Body of pancreas (tissue), 4 donors: ENCODE data around the gene AVL9. TPM values are rescaled to one million over a fixed set of nuclear protein-coding genes. Genes with fewer than 3 reads are reported as not detected.
"Not testable (repeated sequence)": the region's sequence is repeated elsewhere in the genome, so short reads cannot be mapped to it uniquely, and the experiment has no call there.

ENCODE experiments used
- ATAC-seq: fragments of 150-250 bp; one replicate; pipeline ENCODE4 v1.9.1; 2016
- DNase-seq, 4 donors: peaks; one replicate each; pipeline ENCODE4 v3.0.0-alpha.2; 2019
- H3K27ac ChIP-seq, 4 donors: fragments of 200-600 bp; sonication (generic); 1 replicate in 3 of 4; 2 replicates in 1 of 4; pipeline versions ENCODE4 v1.5.1 to v1.6.1; 2016 to 2019; ENCODE audit warnings: mild to moderate bottlenecking in 1 of 4, mixed read lengths in 1 of 4, moderate library complexity in 1 of 4
- H3K27me3 ChIP-seq, 2 donors: fragments of 200-600 bp; sonication (generic); one replicate each; pipeline ENCODE4 v1.6.0; 2016; ENCODE audit warnings: mild to moderate bottlenecking in 1 of 2
- H3K36me3 ChIP-seq, 2 donors: fragments of 200-600 bp; sonication (generic); replicated peaks in 1 of 2; 2 replicates each; pipeline ENCODE4 v1.5.1; 2016; ENCODE audit warnings: low read depth in 2 of 2; ENCODE audit not compliant: insufficient read depth in 1 of 2
- H3K4me1 ChIP-seq: fragments of 200-600 bp; sonication (generic); one replicate; pipeline ENCODE4 v1.6.0; 2016
- H3K4me3 ChIP-seq, 2 donors: fragments of 200-600 bp; sonication (generic); 1 replicate in 1 of 2; 2 replicates in 1 of 2; pipeline ENCODE4 v1.5.1; 2016 to 2019
- H3K9me3 ChIP-seq, 3 donors: fragments of 200-600 bp; sonication (generic); 1 replicate in 2 of 3; 2 replicates in 1 of 3; pipeline ENCODE4 v1.5.1; 2016
- POLR2A ChIP-seq, 3 donors: fragments of 450-650 bp; IDR thresholded peaks; one replicate each; pipeline ENCODE4 v1.6.1; 2016; ENCODE audit warnings: antibody characterized with exemption in 3 of 3, mild to moderate bottlenecking in 2 of 3
- WGBS, 2 donors: methylation state at CpG; one replicate each; pipeline ENCODE4 v1.1.5; 2017; 5-methylcytosine and 5-hydroxymethylcytosine counted together
- intact Hi-C: fragments of 100-400 bp; cut with DNase I; formaldehyde crosslinking; loops from one replicate; pipeline ENCODE4 v1.15.1; 2023
- total RNA-seq, 2 donors: library from RNA; depleted of rRNA; stranded (reverse); fragments of >200 nt; gene quantifications; one replicate each; pipeline ENCODE4 v1.1.0, GENCODE V29; 2016
- TF ChIP-seq, protein P1 (sequence below), 7 experiments: fragments of 450-650 bp in 4 of 7; fragments of 200-600 bp in 3 of 7; sonication (generic) in 3 of 7; IDR thresholded peaks; one replicate each; pipeline ENCODE4 v1.5.1; 2016 to 2019; ENCODE audit warnings: antibody characterized with exemption in 7 of 7

Gene AVL9
- total RNA-seq, 2 donors from 2014 or later: 15.3 to 19.8 TPM

DNA sequence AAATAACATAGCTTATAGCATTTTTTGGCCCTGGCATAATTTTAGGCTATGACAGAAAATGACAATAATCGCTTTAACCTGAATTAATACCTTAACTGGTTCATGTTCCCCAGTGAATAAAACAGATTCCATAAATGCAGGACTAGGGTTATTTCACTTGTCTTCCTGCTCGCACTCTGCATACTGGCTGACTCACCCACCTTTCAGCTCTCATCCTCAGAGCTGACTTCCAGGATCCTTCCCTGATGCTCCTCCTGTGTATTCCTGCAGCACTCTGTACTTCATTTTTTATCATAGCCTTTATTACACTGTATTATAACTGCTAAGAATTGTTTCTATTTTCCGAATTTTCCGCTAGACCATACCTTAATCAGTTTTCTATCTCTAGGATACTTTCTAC lies 123.7 kb downstream of the AVL9 start:
- TF ChIP-seq, protein P1, sequence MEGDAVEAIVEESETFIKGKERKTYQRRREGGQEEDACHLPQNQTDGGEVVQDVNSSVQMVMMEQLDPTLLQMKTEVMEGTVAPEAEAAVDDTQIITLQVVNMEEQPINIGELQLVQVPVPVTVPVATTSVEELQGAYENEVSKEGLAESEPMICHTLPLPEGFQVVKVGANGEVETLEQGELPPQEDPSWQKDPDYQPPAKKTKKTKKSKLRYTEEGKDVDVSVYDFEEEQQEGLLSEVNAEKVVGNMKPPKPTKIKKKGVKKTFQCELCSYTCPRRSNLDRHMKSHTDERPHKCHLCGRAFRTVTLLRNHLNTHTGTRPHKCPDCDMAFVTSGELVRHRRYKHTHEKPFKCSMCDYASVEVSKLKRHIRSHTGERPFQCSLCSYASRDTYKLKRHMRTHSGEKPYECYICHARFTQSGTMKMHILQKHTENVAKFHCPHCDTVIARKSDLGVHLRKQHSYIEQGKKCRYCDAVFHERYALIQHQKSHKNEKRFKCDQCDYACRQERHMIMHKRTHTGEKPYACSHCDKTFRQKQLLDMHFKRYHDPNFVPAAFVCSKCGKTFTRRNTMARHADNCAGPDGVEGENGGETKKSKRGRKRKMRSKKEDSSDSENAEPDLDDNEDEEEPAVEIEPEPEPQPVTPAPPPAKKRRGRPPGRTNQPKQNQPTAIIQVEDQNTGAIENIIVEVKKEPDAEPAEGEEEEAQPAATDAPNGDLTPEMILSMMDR (IDR thresholded peaks at IDR 0.05): no peak
- TF ChIP-seq POLR2A (IDR thresholded peaks at IDR 0.05): no peak
- intact Hi-C loops: no loop called here
- H3K9me3 ChIP-seq: no peaks in the 10 kb centered on the region
- no peaks in the 10 kb centered on the region for H3K4me1 ChIP-seq
- DNase-seq: no peak
- no peaks in the 10 kb centered on the region for H3K27me3 ChIP-seq
- no peak for ATAC-seq
- H3K4me3 ChIP-seq: no peak overlapping the region
- H3K27ac ChIP-seq: no peak overlapping the region
- H3K36me3 ChIP-seq: no peaks in the 10 kb centered on the region
- WGBS, 2 donors: 94 to 96% methylated on average over 4 of the region's 4 CpGs

DNA sequence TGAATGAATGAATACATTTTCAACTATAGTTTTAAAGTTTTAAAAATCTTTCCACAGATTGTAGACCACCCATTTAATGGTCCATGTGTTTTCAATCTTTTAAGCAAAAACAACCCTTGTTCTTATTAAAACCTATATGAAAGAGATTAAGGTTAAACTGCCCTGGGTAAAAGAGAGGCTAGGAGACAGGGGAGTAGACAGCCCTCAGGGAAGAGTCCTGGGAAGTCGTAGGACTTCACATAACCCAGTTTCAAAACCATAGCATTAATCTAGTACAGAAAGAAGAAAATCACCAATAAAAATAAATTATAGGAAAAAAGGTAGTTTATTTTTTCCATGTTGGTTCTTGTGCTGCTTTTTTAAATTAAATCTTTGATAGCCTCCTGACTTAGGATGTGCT lies 124.1 kb downstream of the AVL9 start:
- WGBS, 2 donors: 89 to 91% methylated on average over 1 of the region's 1 CpG
- ATAC-seq, H3K4me1 ChIP-seq, H3K36me3 ChIP-seq, intact Hi-C loops, H3K27me3 ChIP-seq, H3K4me3 ChIP-seq, DNase-seq, H3K9me3 ChIP-seq, H3K27ac ChIP-seq: not testable (repeated sequence)

DNA sequence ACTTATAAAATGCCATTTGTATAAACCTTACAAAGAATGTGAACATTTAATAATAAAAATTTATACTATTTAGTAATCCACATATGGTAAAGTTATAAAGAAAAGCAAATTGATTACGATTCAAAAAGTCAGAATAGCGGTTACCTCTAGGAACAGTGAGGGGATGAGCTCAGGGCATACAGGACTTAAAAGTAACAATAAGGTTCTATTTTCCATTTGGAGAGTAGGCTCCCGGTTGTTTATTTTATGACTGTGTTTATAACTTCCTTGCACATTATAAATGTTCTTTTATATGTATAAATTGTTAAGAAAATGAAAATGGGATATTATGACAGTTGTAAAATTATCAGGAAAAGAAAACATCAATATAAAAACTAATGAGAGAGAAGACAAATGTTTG lies 135.7 kb downstream of the AVL9 start:
- intact Hi-C loops: no loop called here
- Histone ChIP-seq H3K27me3 (no peaks in the 10 kb centered on the region), H3K27ac (no peak overlapping the region), H3K36me3 (no peaks in the 10 kb centered on the region), H3K4me3 (no peak overlapping the region), H3K4me1 (no peaks in the 10 kb centered on the region), H3K9me3 (no peaks in the 10 kb centered on the region)
- ATAC-seq: no peak
- 63 to 79% methylated on average over 3 of the region's 3 CpGs for WGBS, 2 donors
- TF ChIP-seq, protein P1 (IDR thresholded peaks at IDR 0.05): no peak
- TF ChIP-seq POLR2A (IDR thresholded peaks at IDR 0.05): no peak
- DNase-seq: no peak

DNA sequence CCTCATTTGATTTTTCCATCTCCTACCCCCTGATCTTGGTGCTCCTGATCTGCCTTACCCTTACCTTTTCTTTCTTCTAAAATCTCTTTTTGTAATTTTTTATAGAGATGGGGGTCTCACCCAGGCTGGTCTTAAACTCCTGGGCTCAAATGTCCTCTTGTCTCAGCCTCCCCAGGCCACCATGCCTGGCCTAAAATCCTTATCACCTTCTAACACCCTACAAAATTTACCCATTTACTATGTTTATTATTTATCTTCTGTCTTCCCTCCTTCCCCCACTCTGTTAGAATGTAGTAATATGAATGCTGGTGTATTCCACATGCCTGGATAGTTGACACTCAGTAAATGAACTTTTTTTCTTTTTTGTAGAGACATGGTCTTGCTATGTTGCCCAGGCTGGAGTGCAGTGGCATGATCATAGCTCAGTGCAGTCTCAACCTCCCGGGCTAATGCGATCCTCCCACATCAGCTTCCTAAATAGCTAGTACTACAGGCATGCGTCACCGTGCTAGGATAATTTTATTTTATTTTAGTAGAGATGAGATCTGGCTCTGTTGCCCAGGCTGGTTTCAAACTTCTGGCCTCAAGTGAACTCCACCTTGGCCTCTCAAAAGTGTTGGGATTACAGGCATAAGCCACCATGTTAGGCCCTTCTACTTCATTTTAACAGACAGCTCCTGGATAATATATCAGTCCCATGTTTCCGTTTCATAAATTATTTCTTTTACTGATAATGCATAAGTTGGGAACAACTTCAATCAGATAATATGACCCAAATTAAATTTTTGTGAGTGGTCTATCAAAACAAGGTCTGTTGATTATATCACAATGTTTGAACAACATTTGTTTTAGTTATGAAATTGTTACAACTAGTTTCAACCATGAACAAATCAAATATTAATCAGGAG lies 136.6 kb downstream of the AVL9 start:
- ATAC-seq, intact Hi-C loops, H3K36me3 ChIP-seq, H3K9me3 ChIP-seq, DNase-seq, H3K4me1 ChIP-seq, H3K27ac ChIP-seq, H3K4me3 ChIP-seq, H3K27me3 ChIP-seq: not testable (repeated sequence)
- WGBS, 2 donors: 92 to 96% methylated on average over 5 of the region's 5 CpGs

DNA sequence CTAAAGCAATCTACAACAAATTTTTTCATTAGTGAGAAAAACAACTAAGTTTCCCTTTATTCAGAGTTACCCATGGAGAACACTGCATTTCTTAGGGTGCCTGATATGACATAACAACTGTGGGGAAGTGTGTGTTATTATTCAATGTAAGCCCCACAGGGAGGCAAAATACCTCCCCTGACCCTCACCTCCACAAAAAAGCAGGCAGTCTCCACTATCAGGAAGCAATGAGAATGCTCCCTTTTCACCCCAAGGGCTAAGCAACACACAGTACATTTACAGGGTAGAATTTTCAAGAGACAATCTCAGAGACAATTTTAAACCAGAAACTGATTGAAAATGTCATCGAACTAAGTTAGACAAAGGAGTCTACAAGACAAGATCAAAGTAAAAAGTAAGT lies 138.2 kb downstream of the AVL9 start:
- H3K36me3 ChIP-seq, intact Hi-C loops, H3K4me3 ChIP-seq, ATAC-seq, H3K4me1 ChIP-seq, H3K27ac ChIP-seq, DNase-seq, H3K9me3 ChIP-seq, H3K27me3 ChIP-seq: not testable (repeated sequence)
- no CpG with 5 or more reads among the region's 1 CpG for WGBS, 2 donors

DNA sequence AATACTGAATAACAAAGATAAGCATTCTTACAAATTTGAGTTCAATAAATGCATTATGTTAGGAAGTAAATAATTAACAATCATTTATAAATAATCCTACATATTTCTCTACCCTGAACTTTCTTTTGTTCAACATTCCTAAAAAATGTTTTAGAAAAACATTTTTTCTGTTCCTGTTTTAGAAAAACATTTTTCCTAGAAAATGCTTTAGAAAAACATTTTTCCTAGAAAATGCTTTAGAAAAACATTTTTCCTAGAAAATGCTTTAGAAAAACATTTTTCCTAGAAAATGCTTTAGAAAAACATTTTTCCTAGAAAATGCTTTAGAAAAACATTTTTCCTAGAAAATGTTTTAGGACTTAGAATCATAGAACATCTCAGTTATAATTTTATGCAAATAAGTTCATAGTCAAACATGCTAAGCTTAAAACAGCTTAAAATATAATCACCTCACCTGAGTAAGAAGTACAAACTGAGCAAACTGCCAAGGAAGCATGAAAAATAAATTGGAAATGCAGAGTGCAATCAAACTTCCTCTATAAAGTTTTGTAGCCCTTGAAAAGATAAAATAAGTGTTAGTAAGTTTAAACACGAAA lies 139.6 kb downstream of the AVL9 start:
- DNase-seq, ATAC-seq, H3K27ac ChIP-seq, H3K9me3 ChIP-seq, H3K27me3 ChIP-seq, H3K4me1 ChIP-seq, intact Hi-C loops, H3K36me3 ChIP-seq, H3K4me3 ChIP-seq: not testable (repeated sequence)
- 80 to 89% methylated on average over 1 of the region's 1 CpG for WGBS, 2 donors

DNA sequence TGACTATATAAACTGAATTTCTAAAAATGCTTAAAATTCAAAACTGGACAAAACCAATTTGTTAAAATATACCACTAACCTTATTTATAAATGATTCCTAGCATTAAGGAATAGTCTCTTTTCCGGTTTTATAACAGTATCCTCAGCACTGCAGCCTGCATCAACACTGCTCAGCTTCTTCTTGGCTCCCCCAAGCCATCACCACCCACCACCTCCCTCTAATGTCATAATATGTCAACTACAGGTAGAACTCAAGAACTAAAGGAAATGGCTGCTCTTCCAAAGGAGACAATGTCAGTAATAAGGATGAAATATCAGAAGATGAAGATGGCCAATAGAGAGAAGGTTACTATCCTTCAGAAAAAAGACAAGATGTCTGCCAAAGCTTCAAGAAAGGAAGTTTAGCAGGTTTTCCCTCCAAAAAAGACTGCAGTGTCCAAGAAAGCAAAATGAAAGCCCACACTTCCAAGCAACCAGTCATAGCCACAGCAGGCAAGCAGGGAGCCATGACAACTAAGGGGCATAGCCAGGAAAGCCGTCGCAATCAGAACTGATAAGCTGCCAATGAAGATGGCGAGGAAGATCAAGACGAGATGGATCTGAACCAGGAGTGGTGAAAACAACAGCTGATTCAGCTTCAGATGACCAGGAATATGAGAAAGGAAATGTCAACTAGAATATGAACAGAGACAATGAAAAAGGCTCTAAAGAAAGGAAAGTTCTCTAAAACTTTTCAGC lies 141.6 kb downstream of the AVL9 start:
- H3K36me3 ChIP-seq, H3K27ac ChIP-seq, H3K9me3 ChIP-seq, DNase-seq, H3K27me3 ChIP-seq, ATAC-seq, H3K4me1 ChIP-seq, H3K4me3 ChIP-seq, intact Hi-C loops: not testable (repeated sequence)
- 91 to 94% methylated on average over 5 of the region's 5 CpGs for WGBS, 2 donors

DNA sequence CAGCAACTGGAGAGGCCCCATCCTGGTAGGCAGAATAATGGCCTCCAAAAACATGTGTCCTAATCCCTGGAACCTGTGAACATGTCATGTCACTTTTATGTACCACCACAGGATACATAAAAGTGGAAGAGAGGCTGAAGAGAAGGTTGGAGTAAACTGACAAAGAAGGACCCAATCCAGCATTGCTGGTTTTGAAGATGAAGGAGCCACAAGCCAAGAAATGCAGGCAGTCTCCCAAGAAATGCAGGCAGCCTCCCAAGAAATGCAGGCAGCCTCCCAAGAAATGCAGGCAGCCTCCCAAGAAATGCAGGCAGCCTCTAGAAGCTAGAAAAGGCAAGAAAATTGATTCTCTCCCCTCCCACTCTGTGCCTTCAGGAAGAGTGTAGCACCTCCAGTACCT lies 142.3 kb downstream of the AVL9 start:
- H3K9me3 ChIP-seq, H3K27me3 ChIP-seq, H3K27ac ChIP-seq, ATAC-seq, H3K36me3 ChIP-seq, DNase-seq, H3K4me3 ChIP-seq, intact Hi-C loops, H3K4me1 ChIP-seq: not testable (repeated sequence)
